HUES6 (cell line): ENCODE data around the gene HIVEP3.

Source experiments
- H3K27ac ChIP-seq: 2 replicates; pipeline ENCODE4 v1.7.0; 2013; ENCODE audit warnings: low read depth, mild to moderate bottlenecking, low read length, inconsistent platforms
- H3K27me3 ChIP-seq: 2 replicates; pipeline ENCODE4 v1.6.1; 2013; ENCODE audit warnings: low read length; ENCODE audit not compliant: control insufficient read depth, insufficient read depth
- H3K36me3 ChIP-seq: 2 replicates; pipeline ENCODE4 v1.6.1; 2013; ENCODE audit warnings: low read length; ENCODE audit not compliant: control insufficient read depth, insufficient read depth
- H3K4me1 ChIP-seq: 2 replicates; pipeline ENCODE4 v1.6.1; 2013; ENCODE audit warnings: low read length; ENCODE audit not compliant: control insufficient read depth, insufficient read depth
- H3K4me3 ChIP-seq: 2 replicates; pipeline ENCODE4 v1.5.1; 2013; ENCODE audit warnings: low read depth, low read length
- H3K9ac ChIP-seq: one replicate; pipeline ENCODE4 v1.6.1; 2013; ENCODE audit warnings: mild to moderate bottlenecking, low read length
- H3K9me3 ChIP-seq: 2 replicates; pipeline ENCODE4 v1.6.1; 2013; ENCODE audit warnings: low read depth, low read length; ENCODE audit not compliant: control insufficient read depth, insufficient read depth

HIVEP3 gene

DNA sequence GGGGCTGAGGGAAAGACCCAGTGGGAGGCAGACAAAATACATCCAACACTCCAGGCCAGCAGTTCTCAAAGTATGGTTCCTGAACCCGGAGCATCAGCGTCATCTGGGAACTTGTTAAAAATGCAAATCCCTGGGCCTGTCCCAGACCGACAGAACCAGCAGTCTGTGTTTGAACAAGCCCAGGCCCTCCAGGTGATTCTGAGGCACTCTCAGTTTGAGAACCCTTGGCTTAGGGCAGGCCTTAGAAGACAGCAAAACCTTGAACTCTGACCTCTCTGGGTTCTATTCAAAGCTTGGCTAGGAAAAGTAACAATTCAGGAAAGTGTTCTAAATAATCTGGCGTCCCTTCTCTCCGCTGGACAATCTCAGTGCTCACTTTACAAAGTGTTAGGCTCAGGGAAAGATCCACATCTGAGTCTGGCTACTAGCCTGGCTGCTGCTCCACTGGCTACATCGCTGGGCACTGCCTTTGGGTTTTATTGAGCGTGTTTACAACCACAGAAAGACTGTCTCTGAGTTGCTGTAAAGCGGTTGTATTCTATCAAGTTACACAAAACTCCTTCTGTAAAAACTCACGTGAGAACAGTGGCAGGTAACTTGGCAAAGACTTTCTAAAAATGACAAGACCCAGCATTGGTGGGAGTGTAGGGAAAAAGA is 166.1 kb downstream of the HIVEP3 start:
- Histone ChIP-seq H3K36me3 (no peaks in the 10 kb centered on the region), H3K4me3 (no peak overlapping the region), H3K27ac (no peak overlapping the region), H3K4me1 (no peaks in the 10 kb centered on the region; the same call in 1 of the 2 replicates), H3K9ac (no peak overlapping the region), H3K27me3 (no peaks in the 10 kb centered on the region), H3K9me3 (no peaks in the 10 kb centered on the region)

GRCh38 chr1:41751804-41752513 is 166.8 kb downstream of the HIVEP3 start:
- Histone ChIP-seq H3K36me3 (no peaks in the 10 kb centered on the region), H3K27ac (no peak overlapping the region), H3K4me3 (no peak overlapping the region), H3K9me3 (no peaks in the 10 kb centered on the region), H3K27me3 (no peaks in the 10 kb centered on the region), H3K4me1 (no peaks in the 10 kb centered on the region; the same call in 1 of the 2 replicates), H3K9ac (no peak overlapping the region)

GRCh38 chr1:41749991-41750745 is 168.6 kb downstream of the HIVEP3 start:
- Histone ChIP-seq H3K27me3 (no peaks in the 10 kb centered on the region), H3K4me1 (no peaks in the 10 kb centered on the region; the same call in 1 of the 2 replicates), H3K27ac (no peak overlapping the region), H3K9me3 (no peaks in the 10 kb centered on the region), H3K9ac (no peak overlapping the region), H3K36me3 (no peaks in the 10 kb centered on the region), H3K4me3 (no peak overlapping the region)

DNA sequence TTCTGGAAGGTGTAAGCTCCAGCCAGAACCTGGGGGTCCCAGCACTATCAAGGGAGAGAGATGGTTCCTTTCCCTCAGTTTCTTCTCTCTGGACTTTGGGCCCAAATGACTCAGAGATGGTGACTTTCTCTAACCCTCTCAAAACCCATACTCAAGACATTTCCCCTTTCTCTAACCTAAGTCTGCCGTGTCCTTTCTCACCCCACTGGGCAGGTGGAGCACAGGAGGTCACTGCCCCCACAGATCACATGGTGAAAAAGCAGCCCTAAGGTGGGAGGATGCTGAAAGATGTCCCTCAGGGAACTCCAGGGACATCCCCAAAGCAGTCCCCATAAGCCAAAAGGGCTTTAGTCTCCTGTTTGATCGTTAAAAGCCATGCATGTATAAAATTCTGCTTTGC is 173.7 kb downstream of the HIVEP3 start:
- Histone ChIP-seq H3K4me1 (no peaks in the 10 kb centered on the region), H3K9ac (no peak overlapping the region), H3K27ac (no peak overlapping the region), H3K9me3 (no peaks in the 10 kb centered on the region), H3K4me3 (no peak overlapping the region), H3K36me3 (no peaks in the 10 kb centered on the region), H3K27me3 (no peaks in the 10 kb centered on the region)

GRCh38 chr1:41743366-41743765 is 175.4 kb downstream of the HIVEP3 start:
- Histone ChIP-seq H3K9ac (no peak overlapping the region), H3K4me1 (no peaks in the 10 kb centered on the region), H3K4me3 (no peak overlapping the region), H3K27me3 (no peaks in the 10 kb centered on the region), H3K27ac (no peak overlapping the region), H3K36me3 (no peaks in the 10 kb centered on the region), H3K9me3 (no peaks in the 10 kb centered on the region)

GRCh38 chr1:41742219-41742618 is 176.5 kb downstream of the HIVEP3 start:
- H3K27me3 ChIP-seq: no peaks in the 10 kb centered on the region
- H3K9me3 ChIP-seq: no peaks in the 10 kb centered on the region
- H3K27ac ChIP-seq: no peak overlapping the region
- no peaks in the 10 kb centered on the region for H3K4me1 ChIP-seq
- H3K36me3 ChIP-seq: no peaks in the 10 kb centered on the region
- H3K9ac ChIP-seq: no peak overlapping the region
- no peak overlapping the region for H3K4me3 ChIP-seq

DNA sequence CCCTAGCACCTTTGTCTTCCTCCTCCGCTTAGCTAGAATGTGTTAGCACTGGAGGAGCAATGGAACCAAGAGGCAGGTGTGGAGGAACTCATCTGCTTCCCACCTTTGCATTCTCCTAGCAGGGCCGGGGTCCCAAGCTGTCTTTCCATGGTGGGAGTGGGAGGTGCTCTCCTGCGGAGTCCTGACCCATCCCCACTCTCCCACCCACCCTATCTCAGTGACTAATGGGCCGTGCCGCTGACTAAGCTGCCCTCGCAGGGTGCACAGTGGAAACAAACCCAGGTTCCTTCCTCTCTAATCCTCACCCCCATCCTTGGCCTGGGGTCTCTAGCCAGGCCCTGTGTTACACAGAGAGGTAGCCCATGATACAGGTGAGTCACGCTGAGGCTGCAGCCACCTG is 177.5 kb downstream of the HIVEP3 start:
- no peak overlapping the region for H3K27ac ChIP-seq
- no peaks in the 10 kb centered on the region for H3K27me3 ChIP-seq
- no peak overlapping the region for H3K9ac ChIP-seq
- H3K4me3 ChIP-seq: no peak overlapping the region
- H3K4me1 ChIP-seq: no peaks in the 10 kb centered on the region
- no peaks in the 10 kb centered on the region for H3K9me3 ChIP-seq
- H3K36me3 ChIP-seq: no peaks in the 10 kb centered on the region

- Histone ChIP-seq H3K9ac (no peak overlapping the region), H3K4me1 (no peaks in the 10 kb centered on the region), H3K36me3 (no peaks in the 10 kb centered on the region), H3K9me3 (no peaks in the 10 kb centered on the region), H3K27ac (no peak overlapping the region), H3K27me3 (no peaks in the 10 kb centered on the region), H3K4me3 (no peak overlapping the region)
Observed at GRCh38 chr1:41740630-41741239, 178.0 kb downstream of the HIVEP3 start.

DNA sequence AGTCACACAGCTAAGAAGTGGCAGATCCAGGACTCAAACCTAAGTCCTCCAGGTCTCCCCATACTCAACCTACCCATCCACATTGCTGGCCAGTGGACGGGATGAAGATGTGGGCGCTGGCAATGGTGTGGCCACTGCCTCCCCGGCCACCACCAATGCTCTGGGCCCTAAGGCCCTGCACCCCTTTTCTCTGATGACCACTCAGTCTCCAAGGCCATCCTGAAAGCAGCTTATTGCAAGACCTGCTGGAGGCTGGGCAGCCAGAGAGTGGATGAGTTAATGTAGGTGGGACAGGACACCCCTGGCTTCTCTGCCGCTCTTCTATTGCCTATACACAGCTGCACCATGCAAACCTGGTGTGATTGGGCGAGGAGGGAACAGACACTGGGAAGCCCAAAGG is 178.7 kb downstream of the HIVEP3 start:
- H3K36me3 ChIP-seq: no peaks in the 10 kb centered on the region
- no peak overlapping the region for H3K4me3 ChIP-seq
- no peak overlapping the region for H3K9ac ChIP-seq
- no peaks in the 10 kb centered on the region for H3K4me1 ChIP-seq
- H3K9me3 ChIP-seq: no peaks in the 10 kb centered on the region
- H3K27me3 ChIP-seq: no peaks in the 10 kb centered on the region
- H3K27ac ChIP-seq: no peak overlapping the region

DNA sequence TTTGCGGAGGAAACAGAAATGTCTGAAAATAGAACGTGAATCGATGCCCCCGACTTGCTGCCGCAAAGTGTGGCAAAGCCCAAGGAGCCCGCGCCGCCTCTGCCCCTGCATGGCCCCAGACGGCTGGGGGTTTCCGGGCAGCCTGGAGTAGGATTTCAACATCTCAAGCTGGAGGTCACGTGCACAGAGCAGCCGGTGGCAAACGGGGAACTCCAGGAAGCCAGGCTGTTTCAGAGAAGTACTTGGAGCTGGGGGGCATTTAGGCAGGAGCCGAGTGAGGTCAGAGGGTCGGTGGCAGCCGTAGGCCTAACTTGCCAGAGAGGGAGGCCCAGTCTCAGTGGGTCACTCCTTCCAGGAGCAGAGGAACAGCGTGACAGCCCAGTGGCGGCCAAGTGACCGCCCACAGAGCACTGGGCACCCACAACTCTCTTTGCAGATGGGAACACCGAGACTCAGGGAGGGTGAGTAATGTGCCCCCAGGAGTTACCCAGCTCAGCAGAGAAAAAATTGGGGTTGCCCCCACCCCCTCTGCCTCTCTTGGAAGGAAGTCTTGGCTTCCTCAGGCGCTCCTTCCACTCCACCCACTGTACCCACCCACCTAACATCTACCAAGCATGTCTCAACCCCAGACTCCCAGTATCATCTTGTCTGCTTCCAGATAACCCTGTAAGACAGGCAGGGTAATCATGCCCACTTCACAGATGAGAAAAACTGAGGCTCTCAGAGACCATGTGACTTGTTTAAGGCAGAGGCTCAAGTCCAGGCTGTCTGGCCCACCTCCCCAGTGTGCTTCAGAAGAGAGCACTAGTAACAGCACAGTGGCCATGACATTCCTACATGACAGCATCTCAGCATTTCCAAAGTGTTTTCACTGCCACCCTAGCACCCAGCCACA is 179.4 kb downstream of the HIVEP3 start:
- no peak overlapping the region for H3K9ac ChIP-seq
- no peaks in the 10 kb centered on the region for H3K4me1 ChIP-seq
- H3K9me3 ChIP-seq: no peaks in the 10 kb centered on the region
- H3K4me3 ChIP-seq: no peak overlapping the region
- no peaks in the 10 kb centered on the region for H3K36me3 ChIP-seq
- peaks cover 3% of the 10 kb centered on the region; the same call in 1 of the 2 replicates for H3K27me3 ChIP-seq
- H3K27ac ChIP-seq: no peak overlapping the region
